WTC11 (cell line): ENCODE measurements around the gene UBLCP1.

Source experiments
- ATF1 ChIP-seq: sonication (generic); formaldehyde crosslinking; IDR thresholded peaks from 2 replicates; pipeline ENCODE4 v1.8.1; 2023; ENCODE audit warnings: mild to moderate bottlenecking, moderate library complexity, missing genetic modification reagents
- IRF2 ChIP-seq: sonication (generic); formaldehyde crosslinking; IDR thresholded peaks from 2 replicates; pipeline ENCODE4 v1.8.0; 2022; ENCODE audit warnings: low read depth, missing genetic modification reagents, borderline replicate concordance
- NFE2L1 ChIP-seq: sonication (generic); formaldehyde crosslinking; IDR thresholded peaks from 2 replicates; pipeline ENCODE4 v1.8.1; 2023; ENCODE audit warnings: missing genetic modification reagents
- ZNF396 ChIP-seq: fragments of 250-450 bp; sonication (Bioruptor Pico); IDR thresholded peaks from 2 replicates; pipeline ENCODE4 v1.8.0; 2021; ENCODE audit warnings: mild to moderate bottlenecking, moderate library complexity, borderline replicate concordance
- TF ChIP-seq, protein P1 (sequence below): sonication (generic); formaldehyde crosslinking; IDR thresholded peaks from 2 replicates; pipeline ENCODE4 v1.8.0; 2022; ENCODE audit warnings: mild to moderate bottlenecking, missing genetic modification reagents
- TF ChIP-seq, protein P2 (sequence below): fragments of 200-600 bp; IDR thresholded peaks from 2 replicates; pipeline ENCODE4 v1.8.0; 2022; ENCODE audit warnings: antibody characterized with exemption

DNA sequence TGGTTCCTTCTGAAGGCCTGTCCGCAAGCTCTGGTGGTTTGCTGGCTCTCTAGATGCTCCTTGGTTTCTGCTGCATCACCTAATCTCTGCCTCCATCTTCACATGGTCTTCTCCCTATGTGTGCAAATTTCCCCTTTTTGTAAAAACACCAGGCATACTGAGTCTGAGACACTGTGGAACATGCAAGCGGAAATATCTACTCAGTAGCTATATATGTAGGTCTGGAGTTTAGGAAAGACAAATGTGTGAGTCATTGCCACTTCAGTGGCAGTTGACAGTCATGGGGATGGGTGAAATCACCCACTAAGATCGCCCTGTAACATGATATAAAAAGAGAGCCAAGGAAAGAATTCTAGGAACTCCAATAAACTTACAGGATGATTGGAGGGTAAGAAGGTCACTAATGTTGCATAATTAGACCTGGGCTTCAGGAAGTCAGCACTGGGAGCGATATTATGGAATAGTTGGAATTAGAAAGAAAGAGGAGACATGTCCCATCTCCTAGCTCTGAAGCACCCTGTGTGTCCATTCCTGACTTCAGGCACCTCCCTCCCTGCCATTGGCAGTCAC, 22.7 kb upstream of the UBLCP1 start:
- TF ChIP-seq, protein P1, sequence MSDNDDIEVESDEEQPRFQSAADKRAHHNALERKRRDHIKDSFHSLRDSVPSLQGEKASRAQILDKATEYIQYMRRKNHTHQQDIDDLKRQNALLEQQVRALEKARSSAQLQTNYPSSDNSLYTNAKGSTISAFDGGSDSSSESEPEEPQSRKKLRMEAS (CRISPR knock-in tag): no peak
- TF ChIP-seq ZNF396 (CRISPR knock-in tag) (no peak), ATF1 (CRISPR knock-in tag) (no peak), NFE2L1 (no peak), IRF2 (no peak)
- TF ChIP-seq, protein P2, sequence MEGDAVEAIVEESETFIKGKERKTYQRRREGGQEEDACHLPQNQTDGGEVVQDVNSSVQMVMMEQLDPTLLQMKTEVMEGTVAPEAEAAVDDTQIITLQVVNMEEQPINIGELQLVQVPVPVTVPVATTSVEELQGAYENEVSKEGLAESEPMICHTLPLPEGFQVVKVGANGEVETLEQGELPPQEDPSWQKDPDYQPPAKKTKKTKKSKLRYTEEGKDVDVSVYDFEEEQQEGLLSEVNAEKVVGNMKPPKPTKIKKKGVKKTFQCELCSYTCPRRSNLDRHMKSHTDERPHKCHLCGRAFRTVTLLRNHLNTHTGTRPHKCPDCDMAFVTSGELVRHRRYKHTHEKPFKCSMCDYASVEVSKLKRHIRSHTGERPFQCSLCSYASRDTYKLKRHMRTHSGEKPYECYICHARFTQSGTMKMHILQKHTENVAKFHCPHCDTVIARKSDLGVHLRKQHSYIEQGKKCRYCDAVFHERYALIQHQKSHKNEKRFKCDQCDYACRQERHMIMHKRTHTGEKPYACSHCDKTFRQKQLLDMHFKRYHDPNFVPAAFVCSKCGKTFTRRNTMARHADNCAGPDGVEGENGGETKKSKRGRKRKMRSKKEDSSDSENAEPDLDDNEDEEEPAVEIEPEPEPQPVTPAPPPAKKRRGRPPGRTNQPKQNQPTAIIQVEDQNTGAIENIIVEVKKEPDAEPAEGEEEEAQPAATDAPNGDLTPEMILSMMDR: no peak
